HepG2 (cell line): ENCODE data around the gene CCDC154. TPM values are rescaled to one million over a fixed set of nuclear protein-coding genes. Genes with fewer than 3 reads are reported as not detected.

Experiments
- ATAC-seq: fragments of 200-7000 bp; cut with Tn5 transposase; 3 replicates; pipeline ENCODE4 v1.9.1; 2020; ENCODE audit warnings: mild to moderate bottlenecking, moderate library complexity
- BruUV-seq: library from RNA; stranded (reverse); fragments of 400-500 nt; replicated peaks from 2 replicates; lab custom pipeline; 2021; lab: Mats Ljungman, UMichigan
- CTCF ChIA-PET: fragments of 300-600 bp; formaldehyde crosslinking; extraction: SDS; loops from one replicate; lab custom pipeline; 2021; ENCODE audit warnings: low total read pairs, inconsistent platforms, low intra/inter-chr PET ratio; lab: Yijun Ruan, JAX
- POLR2A ChIA-PET: fragments of 350-600 bp; sonication (Branson Sonifier 250); formaldehyde crosslinking; loops from one replicate; lab custom pipeline; 2020; ENCODE audit warnings: antibody characterized with exemption, inconsistent platforms; lab: Yijun Ruan, JAX
- DNase-seq: peaks from one replicate; pipeline ENCODE4 v3.0.0-alpha.2; 2015; ENCODE audit warnings: low spot score
- FAIRE-seq: peaks from 3 replicates; lab custom pipeline; 2011; peaks lifted over from hg19 to GRCh38; lab: Jason Lieb, UNC
- H2AFZ ChIP-seq: one replicate; pipeline ENCODE4 v1.6.1; 2011; ENCODE audit warnings: low read length, inconsistent platforms
- H3K27ac ChIP-seq: fragments of 300-600 bp; 3 replicates; pipeline ENCODE4 v1.8.0; 2011; ENCODE audit warnings: mixed run types, mild to moderate bottlenecking, mixed read lengths, low read length, inconsistent platforms; ENCODE audit not compliant: insufficient read depth; ENCODE audit errors: extremely low read length
- H3K27me3 ChIP-seq, 2 experiments: fragments of 200-600 bp in 1 of 2; 2 replicates in 1 of 2; 3 replicates in 1 of 2; pipeline versions ENCODE4 v1.6.0 to v1.8.0; 2011; ENCODE audit warnings: low read length in 2 of 2, mild to moderate bottlenecking in 2 of 2, moderate library complexity in 2 of 2, inconsistent platforms in 1 of 2; ENCODE audit not compliant: insufficient read depth in 2 of 2, control insufficient read depth in 1 of 2
- H3K36me3 ChIP-seq, 2 experiments: fragments of 200-600 bp in 1 of 2; replicated peaks in 1 of 2; 2 replicates in 1 of 2; 3 replicates in 1 of 2; pipeline versions ENCODE4 v1.5.1 to v1.8.0; 2011; ENCODE audit warnings: low read length in 2 of 2, inconsistent platforms in 1 of 2; ENCODE audit not compliant: insufficient read depth in 2 of 2, control insufficient read depth in 1 of 2
- H3K4me1 ChIP-seq: 2 replicates; pipeline ENCODE4 v1.5.1; 2012; ENCODE audit warnings: low read length, inconsistent platforms; ENCODE audit not compliant: insufficient read depth
- H3K4me2 ChIP-seq: 2 replicates; pipeline ENCODE4 v1.6.0; 2011; ENCODE audit warnings: low read depth, low read length, inconsistent platforms
- H3K4me3 ChIP-seq, 3 experiments: fragments of 200-600 bp in 1 of 3; sonication (generic), shearing (Covaris generic) in 1 of 3; replicated peaks in 1 of 3; 2 replicates each; pipeline ENCODE4 v1.5.1; 2011 to 2016; ENCODE audit warnings: low read length in 3 of 3, inconsistent platforms in 2 of 3, low read depth in 2 of 3, mild to moderate bottlenecking in 2 of 3, control low read depth in 1 of 3, mixed read lengths in 1 of 3; ENCODE audit not compliant: insufficient read depth in 1 of 3
- H3K79me2 ChIP-seq: one replicate; pipeline ENCODE4 v1.6.1; 2011; ENCODE audit warnings: low read length, inconsistent platforms; ENCODE audit not compliant: insufficient read depth
- H3K9ac ChIP-seq: 2 replicates; pipeline ENCODE4 v1.6.0; 2011; ENCODE audit warnings: mild to moderate bottlenecking, low read depth, low read length, inconsistent platforms; ENCODE audit not compliant: insufficient read depth
- H3K9me3 ChIP-seq: 2 replicates; pipeline ENCODE4 v1.5.1; 2012; ENCODE audit warnings: mild to moderate bottlenecking, low read length
- H4K20me1 ChIP-seq: 2 replicates; pipeline ENCODE4 v1.6.0; 2011; ENCODE audit warnings: inconsistent platforms, mild to moderate bottlenecking, low read length, moderate library complexity; ENCODE audit not compliant: insufficient read depth
- CAMTA2 ChIP-seq: sonication (generic); formaldehyde crosslinking; IDR thresholded peaks from 2 replicates; pipeline ENCODE4 v1.4.0; 2020; ENCODE audit warnings: mild to moderate bottlenecking, missing genetic modification reagents, borderline replicate concordance
- CBX5 ChIP-seq: sonication (generic); formaldehyde crosslinking; IDR thresholded peaks from 2 replicates; pipeline ENCODE4 v1.4.0; 2020; ENCODE audit warnings: missing genetic modification reagents, borderline replicate concordance
- CCDC6 ChIP-seq: sonication (generic); formaldehyde crosslinking; IDR thresholded peaks from 2 replicates; pipeline ENCODE4 v1.8.1; 2022; ENCODE audit warnings: mild to moderate bottlenecking, missing genetic modification reagents, moderate library complexity
- HHEX ChIP-seq: IDR thresholded peaks from 2 replicates; pipeline ENCODE4 v1.6.1; 2016; ENCODE audit warnings: control low read depth
- HIVEP1 ChIP-seq: sonication (generic); formaldehyde crosslinking; IDR thresholded peaks from 2 replicates; pipeline ENCODE4 v1.4.0; 2020; ENCODE audit warnings: mild to moderate bottlenecking, missing genetic modification reagents
- KAT7 ChIP-seq: IDR thresholded peaks from 2 replicates; pipeline ENCODE4 v1.6.1; 2018; ENCODE audit warnings: borderline replicate concordance, missing compliant biosample characterization
- KDM3A ChIP-seq: IDR thresholded peaks from 2 replicates; pipeline ENCODE4 v1.6.1; 2018; ENCODE audit warnings: low read depth, missing compliant biosample characterization
- MAF1 ChIP-seq: sonication (generic); formaldehyde crosslinking; IDR thresholded peaks from 2 replicates; pipeline ENCODE4 v1.5.0; 2020; ENCODE audit warnings: missing genetic modification reagents, borderline replicate concordance
- NONO ChIP-seq, 2 experiments: fragments of 450-650 bp in 1 of 2; sonication (generic) in 1 of 2; formaldehyde crosslinking in 1 of 2; IDR thresholded peaks in 1 of 2; conservative IDR thresholded peaks in 1 of 2; 2 replicates each; pipeline versions ENCODE4 v1.6.1 to v1.8.0; 2017 to 2022; ENCODE audit warnings: mild to moderate bottlenecking in 1 of 2, missing genetic modification reagents in 1 of 2, moderate library complexity in 1 of 2
- NR2F2 ChIP-seq: IDR thresholded peaks from 2 replicates; pipeline ENCODE4 v1.6.1; 2012; ENCODE audit warnings: low read depth, inconsistent platforms, borderline replicate concordance
- PHF20 ChIP-seq: sonication (generic); formaldehyde crosslinking; IDR thresholded peaks from 2 replicates; pipeline ENCODE4 v1.5.0; 2020; ENCODE audit warnings: mild to moderate bottlenecking, missing genetic modification reagents
- POLR2A ChIP-seq, 2 experiments: IDR thresholded peaks; 2 replicates each; pipeline ENCODE4 v1.6.1; 2011; ENCODE audit warnings: low read depth in 2 of 2, low read length in 2 of 2, mild to moderate bottlenecking in 1 of 2, moderate library complexity in 1 of 2; ENCODE audit not compliant: insufficient read depth in 1 of 2
- SRY ChIP-seq: sonication (generic); formaldehyde crosslinking; IDR thresholded peaks from 2 replicates; pipeline ENCODE4 v1.8.0; 2022; ENCODE audit warnings: mild to moderate bottlenecking, missing genetic modification reagents
- TCF7L2 ChIP-seq: IDR thresholded peaks from 2 replicates; pipeline ENCODE4 v1.6.1; 2011; ENCODE audit warnings: mild to moderate bottlenecking, low read depth, low read length, moderate library complexity
- XBP1 ChIP-seq: sonication (generic); formaldehyde crosslinking; IDR thresholded peaks from 2 replicates; pipeline ENCODE4 v1.5.0; 2020; ENCODE audit warnings: missing genetic modification reagents
- ZBTB3 ChIP-seq: sonication (generic); formaldehyde crosslinking; IDR thresholded peaks from 2 replicates; pipeline ENCODE4 v1.4.0; 2020; ENCODE audit warnings: low read depth, mild to moderate bottlenecking, moderate library complexity, missing genetic modification reagents, borderline replicate concordance
- ZNF496 ChIP-seq: sonication (generic); formaldehyde crosslinking; IDR thresholded peaks from 2 replicates; pipeline ENCODE4 v1.8.1; 2023; ENCODE audit warnings: mild to moderate bottlenecking, moderate library complexity, missing genetic modification reagents; ENCODE audit not compliant: insufficient replicate concordance
- ZNF615 ChIP-seq: sonication (generic); formaldehyde crosslinking; IDR thresholded peaks from 2 replicates; pipeline ENCODE4 v1.5.0; 2020; ENCODE audit warnings: mild to moderate bottlenecking, missing genetic modification reagents, borderline replicate concordance
- ZUFSP ChIP-seq: sonication (generic); formaldehyde crosslinking; IDR thresholded peaks from 2 replicates; pipeline ENCODE4 v1.9.0; 2021; ENCODE audit warnings: missing genetic modification reagents, mild to moderate bottlenecking, borderline replicate concordance
- WGBS: methylation state at CpG from one replicate; pipeline ENCODE4 v1.1.6; 2017; ENCODE audit warnings: low lambda C conversion rate; 5-methylcytosine and 5-hydroxymethylcytosine counted together
- in situ Hi-C: cut with HindIII; loops from 2 replicates; pipeline ENCODE4 v1.10.0; 2017; ENCODE audit warnings: low pct_unique_long_range_greater_than_20kb; ENCODE audit not compliant: extremely low pct_ligation_motif_present
- intact Hi-C: fragments of 100-400 bp; cut with micrococcal nuclease; formaldehyde crosslinking; loops from one replicate; pipeline ENCODE4 v1.10.0; 2022; ENCODE audit not compliant: unreplicated experiment
- polyA plus RNA-seq, 8 experiments: library from polyadenylated mRNA; depleted of rRNA in 3 of 8; stranded (reverse) in 7 of 8; unstranded in 1 of 8; fragments of >200 nt; fragmentation: Illumina TruSeq in 4 of 8; extraction: Trizol in 4 of 8; gene quantifications; 2 replicates each; pipeline versions ENCODE4 v1.2.1 to v1.2.3, GENCODE V29; 2011 to 2016; ENCODE audit warnings: low read depth in 4 of 8, missing spikeins in 1 of 8, mixed read lengths in 1 of 8; ENCODE audit not compliant: insufficient read depth in 1 of 8
- total RNA-seq, 5 experiments: library from RNA; depleted of rRNA; stranded (reverse); fragments of >200 nt; fragmentation: Illumina TruSeq; extraction: Trizol; gene quantifications; 2 replicates each; pipeline ENCODE4 v1.2.3, GENCODE V29; 2016; ENCODE audit warnings: low read depth in 1 of 5

The CCDC154 gene
- total and polyA plus RNA-seq, 2 of the 13 experiments (the other 11 are each of a cell fraction or from before 2014, with no cell fraction given) = 0.92 to 1.5 TPM

- FAIRE-seq = no peak
- Histone ChIP-seq H3K27me3 (no peaks in the 10 kb centered on the region), H3K27ac (no peak overlapping the region), H2AFZ (no peak overlapping the region), H3K36me3 (peaks cover 4% of the 10 kb centered on the region in 2 experiments; a peak in 3 of 5 replicates), H3K4me2 (no peak overlapping the region), H3K9ac (no peak overlapping the region), H3K4me3 (no peak overlapping the region), H3K9me3 (no peaks in the 10 kb centered on the region), H4K20me1 (no peaks in the 10 kb centered on the region), H3K79me2 (no peaks in the 10 kb centered on the region), H3K4me1 (no peaks in the 10 kb centered on the region)
- intact Hi-C loops (no loop called here), in situ Hi-C loops (no loop called here)
- ATAC-seq = no peak
- DNase-seq = no peak
- TF ChIP-seq TCF7L2 (no peak), ZNF615 (no peak), CCDC6 (CRISPR knock-in tag) (no peak), XBP1 (CRISPR knock-in tag) (no peak), HIVEP1 (CRISPR knock-in tag) (no peak), PHF20 (CRISPR knock-in tag) (no peak)
- 90% methylated on average over 28 of the region's 28 CpGs for WGBS
- CTCF ChIA-PET = no interaction called here
- no TSS peak for BruUV-seq
- POLR2A ChIA-PET = interaction anchor here (1.1 kb wide), 1 partner anchor 10 kb away, joined by 3 read pairs; no protein-coding TSS in a partner anchor
Observed at GRCh38 chr16:1390239-1390779, 54.0 kb downstream of the CCDC154 start.

GRCh38 chr16:1389762-1390161 lies 54.6 kb downstream of the CCDC154 start:
- H2AFZ ChIP-seq = no peak overlapping the region
- no TSS peak for BruUV-seq
- H3K4me1 ChIP-seq = no peaks in the 10 kb centered on the region
- no peak overlapping the region for H3K9ac ChIP-seq
- ChIA-PET POLR2A (no interaction called here), CTCF (no interaction called here)
- FAIRE-seq (no peak), DNase-seq (no peak), ATAC-seq (no peak)
- TF ChIP-seq NR2F2 (no peak), HHEX (CRISPR knock-in tag) (no peak), CBX5 (CRISPR knock-in tag) (no peak), POLR2A (IDR thresholded peaks at IDR 0.05; ENCODE audit: insufficient read depth in 1 of 2, low read depth in 2 of 2, low read length in 2 of 2) (no peak), KDM3A (no peak), ZBTB3 (CRISPR knock-in tag) (no peak), KAT7 (CRISPR knock-in tag) (no peak), CAMTA2 (no peak), NONO (IDR thresholded peaks at IDR 0.05) (no peak), NONO (CRISPR knock-in tag; conservative IDR thresholded peaks at IDR 0.05) (no peak), MAF1 (CRISPR knock-in tag) (no peak), ZUFSP (CRISPR knock-in tag) (no peak), ZNF496 (CRISPR knock-in tag) (no peak), SRY (CRISPR knock-in tag) (no peak)
- in situ Hi-C loops = no loop called here
- no peak overlapping the region for H3K4me3 ChIP-seq
- H3K4me2 ChIP-seq = no peak overlapping the region
- H3K27ac ChIP-seq = no peak overlapping the region
- no peaks in the 10 kb centered on the region for H3K27me3 ChIP-seq
- no peaks in the 10 kb centered on the region for H3K79me2 ChIP-seq
- 95% methylated on average over 5 of the region's 7 CpGs for WGBS
- H4K20me1 ChIP-seq = no peaks in the 10 kb centered on the region
- H3K36me3 ChIP-seq = peaks cover 4 to 6% of the 10 kb centered on the region in 2 experiments; a peak in 3 of 5 replicates
- intact Hi-C loops = no loop called here
- H3K9me3 ChIP-seq = no peaks in the 10 kb centered on the region
